ENCODE data around the gene DNAJC3.
A peak's percentile ranks its signal among the peaks of the same experiment; 100 is the strongest.

DNAJC3 gene

DNA sequence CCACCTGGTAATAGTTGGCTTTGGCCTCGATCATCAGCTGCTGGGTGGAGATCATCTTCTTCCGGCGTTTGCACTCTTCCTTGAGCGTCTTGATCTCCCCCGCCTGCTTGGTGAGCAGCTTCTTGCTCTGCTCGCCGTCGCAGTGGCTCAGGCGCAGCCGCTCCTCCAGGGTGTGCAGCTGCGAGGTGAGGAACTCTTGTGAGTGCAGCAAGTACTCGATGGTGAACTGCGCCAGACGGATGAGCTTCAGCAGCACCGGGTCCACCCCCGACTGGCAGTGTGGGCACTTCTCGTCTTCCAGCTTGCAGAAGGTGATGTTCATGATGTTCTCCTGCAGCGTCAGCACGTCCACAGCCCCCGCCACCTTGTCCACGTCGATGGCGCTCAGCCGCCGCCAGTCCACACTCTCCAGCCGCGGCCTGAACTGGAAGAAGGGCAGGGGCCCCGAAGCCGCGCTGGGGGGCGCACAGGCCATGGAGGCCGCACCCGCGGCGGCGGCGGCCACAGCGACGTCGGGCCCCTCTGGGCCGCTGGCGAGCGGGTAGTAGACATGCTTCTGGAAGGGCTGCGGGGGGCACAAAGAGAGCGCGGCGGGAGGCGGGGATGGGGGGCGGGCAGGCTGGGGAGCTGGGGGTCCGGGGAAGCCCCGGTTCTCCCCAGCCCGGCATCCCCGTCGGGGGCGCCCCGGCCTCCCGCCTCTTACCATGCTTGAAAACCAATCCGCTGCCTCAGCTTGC is 35.5 kb upstream of the DNAJC3 start:
- H3K27ac ChIP-seq, result no peak overlapping the region
- no peak for DNase-seq (ENCODE audit: low spot score)

DNA sequence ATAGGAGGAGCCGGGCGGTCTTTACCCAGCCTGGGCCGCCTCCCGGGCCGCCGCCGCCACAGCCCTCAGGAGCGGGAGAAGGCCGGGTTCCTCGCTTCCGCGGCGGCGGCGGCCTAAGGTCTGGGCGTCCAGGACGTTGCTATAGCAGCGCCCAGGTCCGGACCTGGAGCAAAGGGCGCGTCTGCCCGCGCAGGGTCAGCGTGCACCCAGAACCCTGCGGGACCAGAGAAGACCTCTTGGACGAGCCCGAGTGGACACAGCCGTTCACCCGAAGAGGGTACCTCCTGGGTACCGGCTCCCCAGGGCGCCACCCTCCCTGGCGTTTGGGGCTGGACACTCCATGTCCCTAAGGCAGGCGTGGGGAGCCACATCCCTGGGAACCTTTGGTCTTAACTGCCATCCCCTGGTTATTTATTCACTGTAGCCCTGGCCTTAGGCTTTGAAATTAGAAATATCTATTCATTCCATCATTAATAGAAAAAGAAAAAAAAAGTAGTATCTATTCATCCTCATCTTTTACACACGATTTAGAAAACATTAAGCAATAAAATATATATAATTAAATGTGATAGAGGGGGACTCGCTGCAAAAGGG is 34.8 kb upstream of the DNAJC3 start:
- DNase-seq (ENCODE audit: low spot score), result peak; percentile 75
- Histone ChIP-seq H3K4me3 (peak overlapping the region; percentile 75), H3K27ac (no peak overlapping the region)
- TF ChIP-seq, protein P1, sequence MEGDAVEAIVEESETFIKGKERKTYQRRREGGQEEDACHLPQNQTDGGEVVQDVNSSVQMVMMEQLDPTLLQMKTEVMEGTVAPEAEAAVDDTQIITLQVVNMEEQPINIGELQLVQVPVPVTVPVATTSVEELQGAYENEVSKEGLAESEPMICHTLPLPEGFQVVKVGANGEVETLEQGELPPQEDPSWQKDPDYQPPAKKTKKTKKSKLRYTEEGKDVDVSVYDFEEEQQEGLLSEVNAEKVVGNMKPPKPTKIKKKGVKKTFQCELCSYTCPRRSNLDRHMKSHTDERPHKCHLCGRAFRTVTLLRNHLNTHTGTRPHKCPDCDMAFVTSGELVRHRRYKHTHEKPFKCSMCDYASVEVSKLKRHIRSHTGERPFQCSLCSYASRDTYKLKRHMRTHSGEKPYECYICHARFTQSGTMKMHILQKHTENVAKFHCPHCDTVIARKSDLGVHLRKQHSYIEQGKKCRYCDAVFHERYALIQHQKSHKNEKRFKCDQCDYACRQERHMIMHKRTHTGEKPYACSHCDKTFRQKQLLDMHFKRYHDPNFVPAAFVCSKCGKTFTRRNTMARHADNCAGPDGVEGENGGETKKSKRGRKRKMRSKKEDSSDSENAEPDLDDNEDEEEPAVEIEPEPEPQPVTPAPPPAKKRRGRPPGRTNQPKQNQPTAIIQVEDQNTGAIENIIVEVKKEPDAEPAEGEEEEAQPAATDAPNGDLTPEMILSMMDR (IDR thresholded peaks at IDR 0.05), result no peak

More for the DNA sequence above, 35.5 kb upstream of the DNAJC3 start:
- TF ChIP-seq, protein P1 (IDR thresholded peaks at IDR 0.05), result no peak
- H3K4me3 ChIP-seq, result peak overlapping the region; percentile 75

DNA sequence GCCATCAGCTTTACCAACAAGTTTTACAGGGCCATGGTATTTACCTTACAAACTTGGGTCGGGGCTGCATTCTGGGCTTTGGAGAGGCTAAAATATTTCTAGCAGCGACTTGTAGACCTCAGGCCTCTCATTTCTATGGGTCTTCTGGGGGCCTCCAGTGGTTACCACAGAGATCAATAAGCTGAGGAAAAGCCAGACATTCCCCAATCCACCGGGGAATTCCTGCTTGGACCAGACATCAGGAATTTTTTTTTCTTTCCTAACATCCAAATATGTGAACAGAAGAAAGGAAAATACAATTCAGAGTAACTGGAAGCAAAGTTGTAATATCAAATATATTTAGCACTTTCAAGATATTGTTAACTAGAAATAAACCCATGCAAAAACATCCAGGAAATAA is 33.9 kb upstream of the DNAJC3 start:
- Histone ChIP-seq H3K4me3 (peak overlapping the region; percentile 79), H3K27ac (peak overlapping the region in 1 of 2 donors; percentile 78)
- TF ChIP-seq, protein P1 (IDR thresholded peaks at IDR 0.05), result no peak
- DNase-seq (ENCODE audit: low spot score), result no peak

DNA sequence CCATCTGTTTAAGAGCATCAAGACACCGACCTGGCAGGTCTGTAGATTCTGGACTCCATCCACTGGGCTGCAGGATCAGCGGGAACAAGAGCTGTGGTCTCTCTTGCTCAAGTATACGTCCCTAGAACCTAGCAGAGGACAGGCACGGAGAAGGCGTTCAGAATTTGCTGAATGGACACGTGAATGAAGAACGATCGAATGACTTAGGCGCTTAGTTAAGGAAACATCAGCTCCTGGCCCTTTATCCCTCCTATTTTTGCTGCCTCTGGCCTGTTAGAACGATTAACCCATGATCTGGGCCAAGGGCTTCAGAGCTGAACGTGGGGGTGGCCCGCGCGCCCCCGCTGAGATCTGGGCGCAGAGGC is 33.4 kb upstream of the DNAJC3 start:
- no peak for DNase-seq (ENCODE audit: low spot score)
- peak overlapping the region; percentile 62 to 78 for H3K27ac ChIP-seq
- TF ChIP-seq, protein P1 (IDR thresholded peaks at IDR 0.05), result no peak
- peak overlapping the region; percentile 79 for H3K4me3 ChIP-seq

DNA sequence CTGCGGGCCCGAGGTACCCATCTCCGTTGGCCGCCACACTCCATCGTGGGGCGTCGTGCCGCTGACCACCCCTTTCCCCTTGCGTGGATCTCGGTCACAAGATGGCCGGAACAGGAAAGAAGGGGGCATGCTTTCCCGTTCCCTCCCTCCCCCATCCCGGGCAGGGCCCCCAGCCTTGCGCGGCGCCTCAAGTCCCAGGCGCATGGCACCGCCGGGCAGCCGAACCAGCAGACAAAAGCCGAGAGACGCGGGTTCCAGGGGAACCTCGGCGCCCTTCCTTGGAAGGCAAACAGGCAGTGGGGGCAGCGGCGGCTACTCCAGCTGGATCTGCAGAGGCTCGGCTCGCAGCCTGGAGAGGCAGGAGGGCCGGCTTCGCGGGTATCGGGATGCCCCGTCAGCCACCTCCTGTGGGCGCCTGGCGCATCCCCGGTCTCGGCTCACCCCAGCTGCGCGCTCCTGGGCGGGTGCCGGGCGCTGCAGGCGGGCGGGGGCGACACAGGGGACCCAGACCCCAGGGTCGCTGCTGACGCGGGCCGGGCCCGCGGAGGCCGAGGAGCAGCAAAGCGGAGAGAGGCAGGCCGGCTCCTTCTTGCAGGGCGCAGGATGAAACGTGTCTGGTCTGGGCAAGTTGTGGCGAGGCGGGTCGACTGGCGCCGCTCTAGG is 32.9 kb upstream of the DNAJC3 start:
- TF ChIP-seq, protein P1 (IDR thresholded peaks at IDR 0.05), result no peak
- Histone ChIP-seq H3K27ac (peak overlapping the region; percentile 62 to 78), H3K4me3 (peak overlapping the region; percentile 79)

DNA sequence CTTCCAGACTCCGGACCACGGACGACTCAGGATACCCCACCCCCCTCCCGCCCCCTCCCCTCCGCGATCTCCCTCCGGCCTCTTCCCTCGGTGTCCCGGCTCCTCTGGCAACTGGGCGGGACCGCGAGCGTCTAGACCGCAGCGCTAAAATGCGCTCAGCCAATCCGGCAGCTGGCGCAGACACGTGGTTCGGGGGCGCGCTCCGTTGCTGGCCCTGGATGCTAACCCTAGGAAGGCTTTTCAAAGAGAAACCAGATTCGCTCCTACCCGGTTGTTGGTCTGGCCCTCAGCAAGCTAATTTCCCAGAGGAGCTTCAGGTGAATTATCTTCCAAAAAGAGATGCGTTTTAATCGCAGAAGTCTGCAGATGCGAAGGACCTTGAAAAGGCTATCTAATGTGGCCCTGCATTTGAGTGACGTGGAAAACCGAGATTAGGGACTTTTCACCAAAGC is 32.3 kb upstream of the DNAJC3 start, which contains the start of gene DZIP1:
TSS of gene DZIP1 (minus strand) at position 106 of the 452 bp plus-strand sequence. CDS start 2,677 bp downstream, outside the sequence.
- peak within 1 kb of the TSS; percentile 79 for H3K4me3 ChIP-seq
- DNase-seq (ENCODE audit: low spot score), result peak; percentile 87
- peak within 1 kb of the TSS; percentile 62 to 78 for H3K27ac ChIP-seq
- TF ChIP-seq, protein P1 (IDR thresholded peaks at IDR 0.05), result no peak

More for the DNA sequence above, 32.9 kb upstream of the DNAJC3 start:
- DNase-seq (ENCODE audit: low spot score), result no peak
